AG10803 (cell line): ENCODE data around the gene CDH23.

Experiments
- DNase-seq: peaks from one replicate; pipeline ENCODE4 v3.0.0; 2010; ENCODE audit warnings: low read depth
- H3K4me3 ChIP-seq: 2 replicates; pipeline ENCODE4 v1.5.1; 2011; ENCODE audit warnings: mild to moderate bottlenecking, low read length, control low read depth
- CTCF ChIP-seq: conservative IDR thresholded peaks from 2 replicates; pipeline ENCODE4 v1.5.1; 2011; ENCODE audit warnings: mild to moderate bottlenecking, low read length, control low read depth, inconsistent platforms

The CDH23 gene

GRCh38 chr10:71630168-71630567, 233.4 kb downstream of the CDH23 start:
- no peak for TF ChIP-seq CTCF
- H3K4me3 ChIP-seq = no peak overlapping the region
- DNase-seq = no peak

DNA sequence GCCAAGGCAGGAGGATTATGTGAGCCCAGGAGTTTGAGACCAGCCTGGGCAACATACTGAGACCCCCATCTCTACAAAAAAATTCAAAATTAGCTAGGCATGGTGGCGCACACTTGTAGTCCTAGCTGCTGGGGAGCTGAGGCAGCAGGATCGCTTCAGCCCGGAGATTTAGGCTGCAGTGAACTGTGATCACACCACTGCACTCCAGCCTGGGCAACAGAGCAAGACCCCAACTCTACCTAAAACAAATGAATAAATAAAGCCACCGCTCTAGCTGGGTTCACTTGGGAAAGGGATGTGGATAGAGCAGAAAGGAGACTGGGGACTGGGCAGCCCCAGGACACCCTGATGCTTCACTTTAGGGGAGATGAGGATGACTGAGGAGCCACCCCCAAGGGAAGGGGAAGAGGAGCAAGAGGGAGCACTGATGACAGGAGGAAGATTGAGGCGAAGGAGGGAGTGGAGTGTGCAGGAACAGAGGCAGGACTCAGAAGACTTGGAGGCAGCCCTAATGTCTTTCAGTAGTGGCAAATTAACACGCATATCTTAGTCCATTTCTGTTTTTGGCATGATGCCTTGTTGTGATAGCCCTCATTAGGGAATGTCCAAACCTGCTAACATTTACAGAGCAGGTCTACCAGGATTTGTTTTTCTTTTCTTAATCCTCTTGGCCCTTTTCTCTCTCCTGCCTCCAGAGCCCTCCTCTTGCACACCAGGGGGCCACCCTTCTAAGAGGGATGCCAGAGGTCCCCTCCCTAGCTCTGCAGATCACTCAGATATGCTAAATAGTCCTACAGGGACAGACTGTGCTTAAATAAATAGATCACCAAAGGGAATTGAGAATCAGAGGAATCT, 234.5 kb downstream of the CDH23 start:
- DNase-seq = no peak
- H3K4me3 ChIP-seq = no peak overlapping the region
- TF ChIP-seq CTCF = no peak

DNA sequence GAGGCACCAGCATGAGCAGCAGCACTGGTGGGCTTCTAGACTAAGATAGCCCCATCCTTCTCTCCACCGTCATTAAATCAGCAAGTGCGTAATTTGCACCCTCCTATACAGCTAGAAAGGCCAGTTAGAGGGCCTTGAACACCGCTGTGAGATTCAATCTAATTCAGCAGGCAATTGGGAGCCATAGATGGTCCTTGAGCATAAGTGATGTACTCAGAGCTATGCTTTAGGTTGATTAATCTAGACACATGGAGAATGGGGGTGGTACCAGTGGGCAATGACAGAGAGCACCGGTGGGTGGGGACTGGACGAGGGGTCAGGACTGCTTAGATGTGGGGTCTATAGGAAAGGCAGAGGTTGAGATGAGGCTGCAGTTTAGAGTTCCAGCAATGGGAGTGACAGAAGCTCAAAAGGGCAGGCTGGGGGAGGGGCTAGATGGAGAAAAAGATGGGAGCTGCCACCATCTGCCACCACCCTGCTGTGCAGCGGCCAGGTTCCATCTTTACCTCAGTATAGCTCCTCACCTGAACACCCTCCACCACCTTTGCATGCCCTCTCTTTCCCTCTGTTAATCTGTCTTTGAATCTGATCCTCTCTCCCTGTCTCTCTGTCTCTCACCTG, 235.6 kb downstream of the CDH23 start:
- no peak for TF ChIP-seq CTCF
- no peak overlapping the region for H3K4me3 ChIP-seq
- DNase-seq = no peak

- H3K4me3 ChIP-seq = no peak overlapping the region
- DNase-seq = no peak
- no peak for TF ChIP-seq CTCF
These were observed 236.3 kb downstream of the CDH23 start for GRCh38 chr10:71632896-71633600.

- no peak overlapping the region for H3K4me3 ChIP-seq
- DNase-seq = no peak
- no peak for TF ChIP-seq CTCF
These were observed 237.2 kb downstream of the CDH23 start for GRCh38 chr10:71633920-71634319.

DNA sequence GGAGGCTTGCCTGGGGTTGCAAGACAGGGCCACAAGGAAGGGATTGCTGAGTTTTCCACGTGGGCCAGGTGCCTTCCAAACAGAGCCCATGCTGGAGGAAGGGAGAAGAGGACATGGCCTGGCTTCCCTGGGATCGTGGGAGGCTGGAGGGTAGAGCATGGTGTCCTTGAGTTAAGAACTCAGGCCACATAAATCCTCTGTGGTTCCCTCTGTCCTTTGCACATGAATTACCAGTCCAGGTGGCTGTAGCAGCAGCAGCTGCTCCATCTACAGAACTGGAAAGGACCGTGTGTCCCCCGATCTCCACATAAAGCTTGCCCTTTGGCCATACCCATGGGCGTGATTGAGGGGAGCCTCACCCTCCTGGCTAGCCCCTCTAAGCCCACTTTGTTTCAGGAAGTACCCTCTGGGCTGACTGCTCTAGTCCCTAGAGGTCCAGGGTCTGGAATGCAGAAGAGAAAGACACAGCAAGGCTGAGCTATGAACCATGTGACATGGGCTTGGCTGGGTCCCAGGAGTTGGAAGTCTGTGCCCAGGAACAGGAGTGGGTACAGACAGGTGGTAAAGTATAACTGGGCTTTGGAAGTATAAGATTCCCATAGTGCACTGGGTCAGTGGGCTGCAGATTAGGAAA, 237.9 kb downstream of the CDH23 start:
- no peak overlapping the region for H3K4me3 ChIP-seq
- no peak for TF ChIP-seq CTCF
- no peak for DNase-seq
